OCI-LY7 (cell line): ENCODE measurements around the gene PCSK7.

Experiments
- EZH2phosphoT487 ChIP-seq: fragments of 200-600 bp; sonication (generic); IDR thresholded peaks from 2 replicates; pipeline ENCODE4 v1.6.1; 2018; ENCODE audit warnings: low read depth, borderline replicate concordance, mild to moderate bottlenecking, mixed run types, antibody characterized with exemption, low read length, moderate library complexity, mixed read lengths
- TF ChIP-seq, protein P1 (sequence below): fragments of 200-600 bp; sonication (generic); conservative IDR thresholded peaks from 2 replicates; pipeline ENCODE4 v1.5.1; 2014; ENCODE audit warnings: mild to moderate bottlenecking, antibody characterized with exemption, low read length, moderate library complexity, mixed read lengths

DNA sequence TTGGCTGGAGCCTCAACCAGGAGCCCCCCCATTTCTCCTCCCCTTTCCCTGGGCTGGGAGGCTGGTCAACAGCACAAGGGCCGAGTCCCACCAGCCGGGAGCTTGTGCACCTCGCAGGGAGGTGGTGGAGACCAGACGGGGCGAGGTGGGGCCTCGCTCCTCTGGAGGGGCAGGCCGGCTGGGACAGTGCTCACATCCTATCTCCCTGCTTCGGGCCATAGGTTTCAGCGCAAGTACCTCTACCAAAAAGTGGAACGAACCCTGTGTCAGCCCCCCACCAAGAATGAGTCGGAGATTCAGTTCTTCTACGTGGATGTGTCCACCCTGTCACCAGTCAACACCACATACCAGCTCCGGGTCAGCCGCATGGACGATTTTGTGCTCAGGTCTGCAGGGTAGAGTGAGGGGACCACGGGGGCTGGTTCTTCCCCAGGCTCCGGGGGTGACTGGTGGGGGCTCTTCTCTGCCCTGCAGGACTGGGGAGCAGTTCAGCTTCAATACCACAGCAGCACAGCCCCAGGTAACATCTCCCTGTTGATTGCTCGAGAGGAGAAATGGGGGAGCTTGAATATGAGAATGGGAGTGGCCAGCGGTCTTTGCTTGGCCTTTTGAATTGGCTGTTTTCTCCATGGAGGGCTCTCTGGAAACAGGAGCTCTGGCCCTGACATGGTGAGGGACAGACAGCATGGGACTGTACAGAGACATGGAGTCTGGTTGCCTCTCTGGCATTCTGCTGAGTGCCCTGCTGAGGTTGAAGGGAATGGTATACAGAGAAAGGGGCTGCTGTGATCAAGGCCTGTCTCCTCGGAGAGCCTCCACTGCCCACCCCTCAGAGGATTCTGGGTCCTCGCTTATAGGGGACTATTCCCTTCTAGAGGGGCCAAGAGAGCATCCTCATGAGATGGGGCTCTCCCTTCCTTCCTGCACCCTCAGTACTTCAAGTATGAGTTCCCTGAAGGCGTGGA is 50.0 kb downstream of the PCSK7 start:
- TF ChIP-seq, protein P1, sequence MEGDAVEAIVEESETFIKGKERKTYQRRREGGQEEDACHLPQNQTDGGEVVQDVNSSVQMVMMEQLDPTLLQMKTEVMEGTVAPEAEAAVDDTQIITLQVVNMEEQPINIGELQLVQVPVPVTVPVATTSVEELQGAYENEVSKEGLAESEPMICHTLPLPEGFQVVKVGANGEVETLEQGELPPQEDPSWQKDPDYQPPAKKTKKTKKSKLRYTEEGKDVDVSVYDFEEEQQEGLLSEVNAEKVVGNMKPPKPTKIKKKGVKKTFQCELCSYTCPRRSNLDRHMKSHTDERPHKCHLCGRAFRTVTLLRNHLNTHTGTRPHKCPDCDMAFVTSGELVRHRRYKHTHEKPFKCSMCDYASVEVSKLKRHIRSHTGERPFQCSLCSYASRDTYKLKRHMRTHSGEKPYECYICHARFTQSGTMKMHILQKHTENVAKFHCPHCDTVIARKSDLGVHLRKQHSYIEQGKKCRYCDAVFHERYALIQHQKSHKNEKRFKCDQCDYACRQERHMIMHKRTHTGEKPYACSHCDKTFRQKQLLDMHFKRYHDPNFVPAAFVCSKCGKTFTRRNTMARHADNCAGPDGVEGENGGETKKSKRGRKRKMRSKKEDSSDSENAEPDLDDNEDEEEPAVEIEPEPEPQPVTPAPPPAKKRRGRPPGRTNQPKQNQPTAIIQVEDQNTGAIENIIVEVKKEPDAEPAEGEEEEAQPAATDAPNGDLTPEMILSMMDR, result no peak
- TF ChIP-seq EZH2phosphoT487, result no peak
